HUES48 (cell line): ENCODE results near the gene IL2RG.
A peak's percentile ranks its signal among the peaks of the same experiment; 100 is the strongest.

Source experiments
- H3K27ac ChIP-seq: one replicate; pipeline ENCODE4 v1.7.0; 2013; ENCODE audit warnings: low read depth, low read length, inconsistent platforms
- H3K27me3 ChIP-seq: 2 replicates; pipeline ENCODE4 v1.6.1; 2013; ENCODE audit warnings: mild to moderate bottlenecking, low read length; ENCODE audit not compliant: control insufficient read depth, insufficient read depth
- H3K36me3 ChIP-seq: 2 replicates; pipeline ENCODE4 v1.6.1; 2013; ENCODE audit warnings: low read length; ENCODE audit not compliant: control insufficient read depth, insufficient read depth
- H3K4me1 ChIP-seq: 2 replicates; pipeline ENCODE4 v1.6.1; 2013; ENCODE audit warnings: mild to moderate bottlenecking, low read length; ENCODE audit not compliant: control insufficient read depth, insufficient read depth
- H3K4me3 ChIP-seq: 2 replicates; pipeline ENCODE4 v1.5.1; 2013; ENCODE audit warnings: mild to moderate bottlenecking, low read depth, low read length
- H3K9ac ChIP-seq: 2 replicates; pipeline ENCODE4 v1.6.1; 2013; ENCODE audit warnings: mild to moderate bottlenecking, low read depth, low read length, moderate library complexity
- H3K9me3 ChIP-seq: 2 replicates; pipeline ENCODE4 v1.6.1; 2013; ENCODE audit warnings: low read length; ENCODE audit not compliant: control insufficient read depth, insufficient read depth

Gene IL2RG

DNA sequence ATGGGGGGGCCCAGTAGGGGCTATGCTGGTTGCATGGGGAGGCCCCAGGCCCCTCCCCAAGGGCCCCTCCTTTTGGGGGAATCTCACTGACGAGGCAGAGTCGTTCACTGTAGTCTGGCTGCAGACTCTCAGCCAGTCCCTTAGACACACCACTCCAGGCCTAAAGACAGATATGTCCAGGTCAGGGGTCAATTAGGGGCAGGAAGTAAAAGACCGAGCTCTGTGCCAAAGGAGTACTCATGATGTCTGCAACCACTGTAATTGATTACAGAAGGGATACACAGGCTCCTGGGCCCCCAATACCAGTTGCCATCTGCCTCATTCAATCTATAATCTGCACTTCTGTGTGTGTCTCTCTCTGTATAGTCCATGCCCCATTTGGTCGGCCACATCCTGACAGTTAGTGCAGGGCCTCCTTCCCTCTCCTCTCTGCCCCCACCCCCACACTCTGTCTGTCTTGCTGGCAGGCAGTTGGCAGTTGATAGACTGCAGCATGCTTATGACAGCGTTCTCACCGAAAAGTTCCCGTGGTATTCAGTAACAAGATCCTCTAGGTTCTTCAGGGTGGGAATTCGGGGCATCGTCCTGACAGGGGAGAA, 3.5 kb downstream of the IL2RG start:
- Histone ChIP-seq H3K27me3 (peaks cover 20% of the 10 kb centered on the region), H3K9ac (no peak overlapping the region), H3K4me3 (no peak overlapping the region), H3K9me3 (peaks cover 49% of the 10 kb centered on the region), H3K36me3 (no peaks in the 10 kb centered on the region), H3K27ac (no peak overlapping the region), H3K4me1 (peaks cover 10% of the 10 kb centered on the region)

DNA sequence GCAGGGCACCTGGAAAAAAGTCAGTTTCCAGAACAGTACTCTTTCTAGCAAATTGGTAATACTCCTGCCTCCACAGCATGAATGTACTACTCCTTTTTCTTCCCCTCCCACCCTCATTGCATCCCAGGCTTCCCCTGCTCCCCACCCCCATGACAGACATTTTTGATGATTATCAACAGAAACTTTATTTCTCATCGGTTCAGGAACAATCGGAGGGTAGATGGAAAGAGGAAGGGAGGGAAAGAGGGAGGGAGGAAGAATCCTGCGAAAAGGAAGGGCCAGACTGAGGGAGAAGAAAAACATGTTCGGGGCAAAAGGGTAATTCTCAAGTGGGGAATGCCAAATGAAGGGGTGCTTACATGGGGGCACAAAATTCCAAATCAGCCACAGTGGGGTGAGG, 4.1 kb downstream of the IL2RG start:
- Histone ChIP-seq H3K4me3 (no peak overlapping the region), H3K9ac (no peak overlapping the region), H3K27ac (no peak overlapping the region), H3K4me1 (peaks cover 15% of the 10 kb centered on the region), H3K36me3 (no peaks in the 10 kb centered on the region; the same call in 1 of the 2 replicates), H3K27me3 (peaks cover 16% of the 10 kb centered on the region), H3K9me3 (peaks cover 45% of the 10 kb centered on the region)

DNA sequence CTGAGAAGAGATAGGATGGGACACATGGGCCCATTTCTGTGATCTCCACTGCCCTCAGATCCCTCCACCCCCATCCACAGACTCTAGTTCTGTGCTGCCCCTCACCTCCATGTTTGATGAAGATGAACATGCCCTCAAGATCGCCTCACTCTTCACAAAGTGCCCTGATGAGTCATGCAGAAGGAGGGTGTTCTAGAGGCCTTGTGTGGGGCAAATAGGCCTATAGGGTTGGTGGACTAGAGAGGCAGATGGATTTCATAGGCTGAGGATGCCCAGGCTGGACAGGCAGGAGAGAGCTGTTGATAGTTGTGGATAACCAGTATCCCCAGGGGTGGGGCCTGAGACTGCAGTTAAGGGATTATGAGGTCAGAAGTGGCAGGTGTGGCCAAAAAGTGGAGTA, 5.0 kb downstream of the IL2RG start, which contains the start of gene CXorf65:
CXorf65 (minus strand) TSS at position 314 of the 400 bp plus-strand sequence; CDS start at position 130, 184 bp downstream.
- peaks cover 15% of the 10 kb centered on the region for H3K4me1 ChIP-seq
- H3K27ac ChIP-seq = no peak within 1 kb of the TSS
- H3K9me3 ChIP-seq = peaks cover 40% of the 10 kb centered on the region
- H3K4me3 ChIP-seq = no peak within 1 kb of the TSS
- H3K27me3 ChIP-seq = peaks cover 12% of the 10 kb centered on the region; the same call in 1 of the 2 replicates
- peaks cover 7% of the 10 kb centered on the region; the same call in 1 of the 2 replicates for H3K36me3 ChIP-seq
- H3K9ac ChIP-seq = no peak within 1 kb of the TSS

DNA sequence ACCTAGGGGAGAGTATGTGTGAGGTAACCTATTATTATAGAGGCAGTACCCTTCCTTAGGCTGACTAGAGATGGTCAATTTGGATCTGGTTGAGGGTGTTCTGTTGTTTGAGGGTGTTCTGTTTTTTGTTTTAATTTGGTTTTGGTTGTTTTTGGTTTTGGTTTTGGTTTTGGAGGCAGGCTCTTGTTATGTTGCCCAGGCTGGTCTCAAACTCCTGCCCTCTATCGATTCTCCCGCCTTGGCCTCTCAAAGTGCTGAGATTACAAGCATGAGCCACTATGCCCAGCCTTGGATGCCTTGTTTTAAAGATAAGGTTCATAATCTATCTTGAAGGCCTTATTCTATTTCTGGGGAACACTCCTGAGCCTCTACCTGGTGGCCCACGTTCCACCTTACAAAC, 5.7 kb downstream of the IL2RG start:
- Histone ChIP-seq H3K36me3 (peaks cover 7% of the 10 kb centered on the region; the same call in 1 of the 2 replicates), H3K9ac (no peak overlapping the region), H3K4me1 (peaks cover 22% of the 10 kb centered on the region), H3K27me3 (peaks cover 14% of the 10 kb centered on the region; the same call in 1 of the 2 replicates), H3K4me3 (no peak overlapping the region), H3K27ac (no peak overlapping the region), H3K9me3 (peaks cover 32% of the 10 kb centered on the region)

DNA sequence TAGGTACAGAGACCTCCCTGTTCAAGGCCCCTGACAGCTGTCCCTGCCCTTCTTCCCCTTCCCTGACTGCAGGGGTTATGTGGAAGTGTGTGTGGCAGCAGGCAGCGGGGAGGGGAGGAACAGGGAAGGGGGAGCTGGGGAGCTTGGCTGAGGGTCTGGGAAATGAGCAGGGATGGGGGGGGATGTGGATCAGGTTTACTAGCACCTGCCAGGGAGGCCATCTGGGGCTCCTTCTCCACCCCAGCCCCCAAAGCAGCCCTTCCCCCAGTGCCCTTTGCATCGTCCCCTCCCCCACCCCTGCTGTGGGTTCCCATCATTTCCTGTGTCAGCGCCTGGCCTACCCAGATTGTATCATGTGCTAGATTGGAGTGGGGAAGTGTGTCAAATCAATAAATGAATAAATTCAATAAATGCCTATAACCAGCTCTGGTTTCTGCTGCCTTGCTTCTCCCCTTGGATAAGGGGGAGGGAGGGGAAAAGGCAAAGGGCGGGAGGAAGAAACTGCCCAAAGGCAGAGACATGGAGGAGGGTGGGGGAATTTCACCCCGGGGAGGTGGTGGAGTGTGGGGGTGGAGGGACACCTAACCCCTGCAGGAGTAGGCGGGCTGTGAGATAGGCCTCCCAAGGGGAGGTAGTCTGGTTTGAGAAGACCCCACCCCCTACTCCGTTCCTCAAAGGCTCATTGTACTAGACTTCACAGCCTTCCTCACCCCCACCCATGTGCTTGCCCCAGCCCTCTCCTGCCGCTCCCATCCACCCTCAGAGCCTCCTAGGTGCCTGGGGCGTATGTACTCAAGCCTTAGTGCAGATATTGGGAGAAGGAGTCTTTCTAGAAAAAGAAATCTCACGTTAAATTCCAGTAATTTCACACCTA, 8.0 kb downstream of the IL2RG start:
- Histone ChIP-seq H3K4me1 (peaks cover 32% of the 10 kb centered on the region), H3K36me3 (peaks cover 7% of the 10 kb centered on the region; the same call in 1 of the 2 replicates), H3K9me3 (peaks cover 20% of the 10 kb centered on the region), H3K9ac (peak overlapping the region; percentile 36; the same call in 1 of the 2 replicates), H3K27me3 (peaks cover 4% of the 10 kb centered on the region; the same call in 1 of the 2 replicates), H3K27ac (peak overlapping the region; percentile 82), H3K4me3 (peak overlapping the region; percentile 51)

DNA sequence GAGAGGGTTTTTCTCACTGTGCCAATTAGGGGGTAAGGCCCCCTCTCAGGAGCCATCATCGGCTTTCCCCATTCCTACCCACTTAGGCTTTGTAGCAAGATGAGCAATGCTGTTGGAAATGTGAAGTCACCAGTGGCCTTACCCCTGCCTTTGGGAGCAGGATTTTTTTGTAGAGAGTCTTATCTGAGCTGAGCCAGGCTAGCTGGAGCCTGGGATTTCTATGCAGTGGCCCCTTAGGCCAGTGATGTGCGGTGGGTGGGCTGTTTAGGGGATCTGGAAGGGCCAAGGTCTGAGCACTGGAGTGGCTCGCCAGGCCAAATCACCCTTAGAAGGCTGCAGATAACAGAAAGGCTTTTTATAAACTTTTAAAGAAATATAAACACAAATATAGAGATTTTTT, 9.1 kb downstream of the IL2RG start:
- H3K9ac ChIP-seq = no peak overlapping the region
- H3K36me3 ChIP-seq = peaks cover 7% of the 10 kb centered on the region; the same call in 1 of the 2 replicates
- peak overlapping the region; percentile 82 for H3K27ac ChIP-seq
- H3K27me3 ChIP-seq = peaks cover 10% of the 10 kb centered on the region; the same call in 1 of the 2 replicates
- H3K4me3 ChIP-seq = no peak overlapping the region
- peaks cover 15% of the 10 kb centered on the region for H3K9me3 ChIP-seq
- peaks cover 32% of the 10 kb centered on the region for H3K4me1 ChIP-seq

DNA sequence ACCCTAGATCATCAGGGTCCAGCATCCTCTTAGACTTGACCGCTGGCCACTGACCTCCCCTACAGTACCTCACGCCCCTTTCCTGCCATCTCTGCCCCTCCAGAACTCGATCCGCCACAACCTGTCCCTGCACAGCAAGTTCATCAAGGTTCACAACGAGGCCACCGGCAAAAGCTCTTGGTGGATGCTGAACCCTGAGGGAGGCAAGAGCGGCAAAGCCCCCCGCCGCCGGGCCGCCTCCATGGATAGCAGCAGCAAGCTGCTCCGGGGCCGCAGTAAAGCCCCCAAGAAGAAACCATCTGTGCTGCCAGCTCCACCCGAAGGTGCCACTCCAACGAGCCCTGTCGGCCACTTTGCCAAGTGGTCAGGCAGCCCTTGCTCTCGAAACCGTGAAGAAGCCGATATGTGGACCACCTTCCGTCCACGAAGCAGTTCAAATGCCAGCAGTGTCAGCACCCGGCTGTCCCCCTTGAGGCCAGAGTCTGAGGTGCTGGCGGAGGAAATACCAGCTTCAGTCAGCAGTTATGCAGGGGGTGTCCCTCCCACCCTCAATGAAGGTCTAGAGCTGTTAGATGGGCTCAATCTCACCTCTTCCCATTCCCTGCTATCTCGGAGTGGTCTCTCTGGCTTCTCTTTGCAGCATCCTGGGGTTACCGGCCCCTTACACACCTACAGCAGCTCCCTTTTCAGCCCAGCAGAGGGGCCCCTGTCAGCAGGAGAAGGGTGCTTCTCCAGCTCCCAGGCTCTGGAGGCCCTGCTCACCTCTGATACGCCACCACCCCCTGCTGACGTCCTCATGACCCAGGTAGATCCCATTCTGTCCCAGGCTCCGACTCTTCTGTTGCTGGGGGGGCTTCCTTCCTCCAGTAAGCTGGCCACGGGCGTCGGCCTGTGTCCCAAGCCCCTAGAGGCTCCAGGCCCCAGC, 10.5 kb downstream of the IL2RG start:
- Histone ChIP-seq H3K9me3 (peaks cover 12% of the 10 kb centered on the region), H3K9ac (no peak overlapping the region)

DNA sequence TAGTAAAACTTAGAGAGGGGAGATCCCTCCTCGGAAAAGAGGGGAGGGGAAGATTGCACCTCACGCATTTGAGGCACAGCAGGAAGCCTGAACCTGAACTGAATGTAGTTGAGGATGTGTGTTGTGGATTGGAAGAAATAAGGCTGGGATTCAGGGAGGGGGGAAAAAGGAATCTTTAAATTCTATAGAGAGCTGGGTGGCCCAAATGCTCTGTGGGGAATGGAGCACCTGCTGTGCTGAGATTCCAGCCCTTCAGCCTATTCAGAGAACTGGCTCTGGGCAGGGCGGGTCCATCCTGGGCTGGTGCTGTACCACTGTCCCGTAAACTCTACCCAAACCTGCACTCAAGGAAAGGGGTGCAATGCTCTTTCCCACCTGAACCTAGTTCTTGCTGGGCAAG, 11.6 kb downstream of the IL2RG start:
- Histone ChIP-seq H3K27ac (peak overlapping the region; percentile 61), H3K9ac (no peak overlapping the region), H3K4me1 (peaks cover 32% of the 10 kb centered on the region), H3K4me3 (peak overlapping the region; percentile 52), H3K27me3 (peaks cover 13% of the 10 kb centered on the region; the same call in 1 of the 2 replicates), H3K9me3 (peaks cover 12% of the 10 kb centered on the region), H3K36me3 (peaks cover 7% of the 10 kb centered on the region; the same call in 1 of the 2 replicates)

More for the DNA sequence above, 10.5 kb downstream of the IL2RG start:
- Histone ChIP-seq H3K4me3 (peak overlapping the region; percentile 52; the same call in 1 of the 2 replicates), H3K27me3 (peaks cover 13% of the 10 kb centered on the region; the same call in 1 of the 2 replicates), H3K4me1 (peaks cover 32% of the 10 kb centered on the region), H3K36me3 (peaks cover 7% of the 10 kb centered on the region; the same call in 1 of the 2 replicates), H3K27ac (no peak overlapping the region)

DNA sequence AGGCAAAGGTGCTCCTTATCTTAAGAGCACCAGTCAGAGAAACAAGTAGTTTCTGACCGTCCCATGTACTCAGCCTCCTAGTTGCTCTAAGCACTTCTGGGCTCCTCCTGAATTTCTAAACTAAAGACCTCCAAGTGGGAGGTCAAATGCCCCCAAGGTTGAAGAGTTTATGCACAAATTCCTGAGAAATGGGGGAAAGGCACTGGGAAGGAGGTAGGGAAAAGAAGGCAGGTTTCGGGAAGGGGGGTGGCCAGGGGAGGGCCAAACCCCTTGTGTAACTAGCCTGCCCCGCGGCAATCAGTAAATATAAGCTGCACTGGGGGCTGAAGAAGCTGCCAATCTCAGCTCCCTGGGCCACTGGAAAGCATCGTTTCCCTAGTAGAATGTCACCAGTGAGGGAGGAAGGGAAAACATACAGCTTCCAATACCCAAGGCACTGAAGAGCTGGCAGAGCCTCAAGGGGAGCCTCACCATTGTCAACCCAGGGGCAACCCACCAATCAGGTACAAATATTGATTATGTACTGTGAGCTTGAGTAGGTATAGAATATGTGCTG, 12.3 kb downstream of the IL2RG start:
- peaks cover 13% of the 10 kb centered on the region; the same call in 1 of the 2 replicates for H3K27me3 ChIP-seq
- H3K4me1 ChIP-seq = peaks cover 26% of the 10 kb centered on the region
- peak overlapping the region; percentile 52 for H3K4me3 ChIP-seq
- peaks cover 11% of the 10 kb centered on the region for H3K9me3 ChIP-seq
- H3K36me3 ChIP-seq = peaks cover 7% of the 10 kb centered on the region; the same call in 1 of the 2 replicates
- peak overlapping the region; percentile 36 for H3K27ac ChIP-seq
- H3K9ac ChIP-seq = no peak overlapping the region

DNA sequence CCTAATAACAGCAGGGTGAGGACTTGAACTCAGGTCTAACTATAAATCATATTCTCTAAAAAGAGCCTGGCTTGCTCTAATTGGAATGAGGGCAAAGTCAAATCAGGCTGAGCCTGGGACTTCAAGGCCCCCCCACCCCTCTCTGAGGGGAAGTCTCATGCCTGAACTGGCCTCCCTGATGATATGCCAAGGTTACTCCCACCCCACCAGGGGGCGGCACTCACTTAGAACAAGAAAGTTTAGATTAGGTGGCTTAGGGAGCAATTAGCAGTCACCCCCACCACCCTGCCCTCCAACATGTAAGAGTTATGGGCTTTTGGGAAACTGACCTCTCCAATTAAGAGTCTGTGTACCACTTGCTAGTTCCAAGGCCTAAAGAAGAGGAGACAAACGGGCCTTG, 13.1 kb downstream of the IL2RG start:
- Histone ChIP-seq H3K36me3 (peaks cover 7% of the 10 kb centered on the region; the same call in 1 of the 2 replicates), H3K9ac (no peak overlapping the region), H3K4me1 (peaks cover 23% of the 10 kb centered on the region), H3K27ac (no peak overlapping the region), H3K4me3 (peak overlapping the region; percentile 52), H3K9me3 (peaks cover 11% of the 10 kb centered on the region), H3K27me3 (peaks cover 13% of the 10 kb centered on the region; the same call in 1 of the 2 replicates)
